SK-N-MC (cell line): ENCODE measurements around the gene ALOX5.
"Not testable (repeated sequence)": the region's sequence is repeated elsewhere in the genome, so short reads cannot be mapped to it uniquely, and the experiment has no call there.

Experiments
- DNase-seq: peaks from one replicate; pipeline ENCODE4 v3.0.0-alpha.2; 2011; ENCODE audit warnings: low read depth, low spot score
- H3K27ac ChIP-seq: fragments of 200-600 bp; sonication (generic); 2 replicates; pipeline ENCODE4 v1.5.1; 2016; ENCODE audit warnings: mixed run types
- H3K36me3 ChIP-seq: fragments of 200-600 bp; sonication (generic); 2 replicates; pipeline ENCODE4 v1.6.1; 2017; ENCODE audit warnings: antibody characterized with exemption, low read length, mixed read lengths; ENCODE audit not compliant: insufficient read depth
- H3K4me3 ChIP-seq: fragments of 200-600 bp; sonication (generic); 2 replicates; pipeline ENCODE4 v1.5.1; 2016
- H3K9ac ChIP-seq: fragments of 200-600 bp; sonication (generic); 2 replicates; pipeline ENCODE4 v1.8.0; 2017; ENCODE audit warnings: mixed run types, mixed read lengths; ENCODE audit not compliant: insufficient read length
- H3K9me3 ChIP-seq: fragments of 200-600 bp; sonication (generic); 2 replicates; pipeline ENCODE4 v1.6.1; 2017; ENCODE audit warnings: low read depth, mild to moderate bottlenecking, antibody characterized with exemption, low read length, moderate library complexity, mixed read lengths
- EZH2 ChIP-seq: fragments of 200-600 bp; sonication (generic); IDR thresholded peaks from one replicate; pipeline ENCODE4 v1.6.1; 2017; ENCODE audit warnings: antibody characterized with exemption
- FOXP2 ChIP-seq: optimal IDR thresholded peaks from 2 replicates; pipeline ENCODE3; 2011; ENCODE audit warnings: mild to moderate bottlenecking, moderate library complexity; ENCODE audit not compliant: insufficient read depth; ENCODE audit errors: extremely low read length, control extremely low read depth
- POLR2AphosphoS5 ChIP-seq: IDR thresholded peaks from 2 replicates; pipeline ENCODE4 v1.6.1; 2012; ENCODE audit warnings: mild to moderate bottlenecking, low read depth, low read length, borderline replicate concordance

ALOX5 gene

DNA sequence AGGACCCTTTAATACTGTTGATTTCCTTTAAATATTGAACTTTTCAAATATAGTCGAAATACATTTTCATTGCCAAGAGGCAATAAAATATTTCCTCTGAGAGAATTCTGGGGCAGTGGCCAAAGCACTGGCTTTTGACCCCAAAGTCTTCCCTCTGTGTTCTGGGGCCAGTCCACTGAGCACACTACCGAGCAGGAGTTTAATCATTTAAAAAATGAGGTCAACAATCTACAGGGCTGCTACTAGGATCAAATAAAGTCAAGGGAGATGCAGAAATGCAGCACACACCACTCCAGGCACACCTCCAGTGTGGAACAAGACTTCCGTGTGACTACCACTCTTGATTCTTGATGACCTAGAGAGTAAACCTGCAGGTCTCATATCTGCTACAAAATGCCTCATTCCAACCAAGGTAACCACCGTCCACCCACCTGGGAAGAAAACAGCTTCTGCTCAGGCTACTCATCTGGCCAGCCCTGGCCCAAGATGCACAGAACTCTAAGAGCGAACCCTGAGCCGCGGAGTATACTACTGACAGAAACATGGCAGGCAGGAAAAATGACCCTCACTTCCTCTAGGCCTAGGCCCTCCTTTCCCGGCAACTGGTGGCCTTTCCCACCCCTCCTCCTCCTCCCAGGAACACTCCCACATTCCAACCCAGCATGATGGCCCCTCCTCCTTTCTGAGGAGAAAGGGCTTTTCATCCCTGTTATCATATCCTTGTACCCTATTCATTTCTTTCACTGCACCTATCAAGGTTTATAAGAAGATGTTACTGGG is 97.7 kb downstream of the ALOX5 start:
- Histone ChIP-seq H3K9ac (no peak overlapping the region), H3K4me3 (no peak overlapping the region), H3K9me3 (no peaks in the 10 kb centered on the region), H3K36me3 (no peaks in the 10 kb centered on the region), H3K27ac (no peak overlapping the region)
- DNase-seq = no peak
- TF ChIP-seq POLR2AphosphoS5 (no peak), EZH2 (no peak), FOXP2 (no peak)

DNA sequence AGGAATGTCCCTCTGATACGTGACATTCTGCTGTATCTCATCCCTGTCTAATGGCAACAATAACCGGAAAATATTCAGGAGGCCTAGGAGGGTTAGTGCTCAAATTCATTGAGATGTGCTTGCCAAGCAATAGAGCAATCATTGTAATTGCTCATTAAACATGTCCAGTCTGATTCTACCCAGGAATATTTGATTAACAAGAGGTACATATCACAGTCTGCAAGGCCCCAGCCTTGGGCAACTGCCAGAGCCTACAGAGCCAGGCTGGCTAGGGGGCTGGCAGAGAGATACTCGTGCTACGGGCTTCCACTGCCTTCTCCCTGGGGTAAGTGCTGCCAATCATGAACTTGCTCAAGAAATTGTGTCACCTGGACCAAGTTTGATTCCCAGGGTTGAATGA is 99.1 kb downstream of the ALOX5 start:
- Histone ChIP-seq H3K4me3 (no peak overlapping the region), H3K9me3 (no peaks in the 10 kb centered on the region), H3K27ac (no peak overlapping the region), H3K36me3 (no peaks in the 10 kb centered on the region), H3K9ac (no peak overlapping the region)
- no peak for DNase-seq
- TF ChIP-seq EZH2 (no peak), POLR2AphosphoS5 (no peak), FOXP2 (no peak)

DNA sequence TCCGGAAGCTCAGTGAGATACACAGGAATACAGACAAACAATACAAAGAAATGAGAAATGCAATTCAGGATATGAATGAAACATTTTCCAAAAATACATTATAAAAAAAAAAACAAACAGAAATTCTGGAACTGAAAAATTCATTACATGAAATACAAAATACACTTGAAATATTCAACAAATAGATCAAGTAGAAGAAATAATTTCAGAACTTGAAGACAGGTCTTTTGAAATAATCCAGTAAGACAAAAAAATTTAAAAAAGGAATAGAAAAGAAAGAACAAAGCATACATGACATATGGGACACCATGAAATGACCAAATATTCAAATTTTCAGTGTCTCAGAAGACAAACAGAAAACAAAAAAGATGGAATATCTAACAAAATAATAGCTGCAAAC is 102.5 kb downstream of the ALOX5 start:
- Histone ChIP-seq H3K9me3 (no peaks in the 10 kb centered on the region), H3K36me3 (no peaks in the 10 kb centered on the region), H3K4me3 (no peak overlapping the region), H3K9ac (no peak overlapping the region), H3K27ac (no peak overlapping the region)
- no peak for DNase-seq
- TF ChIP-seq POLR2AphosphoS5 (no peak), FOXP2 (no peak), EZH2 (no peak)

DNA sequence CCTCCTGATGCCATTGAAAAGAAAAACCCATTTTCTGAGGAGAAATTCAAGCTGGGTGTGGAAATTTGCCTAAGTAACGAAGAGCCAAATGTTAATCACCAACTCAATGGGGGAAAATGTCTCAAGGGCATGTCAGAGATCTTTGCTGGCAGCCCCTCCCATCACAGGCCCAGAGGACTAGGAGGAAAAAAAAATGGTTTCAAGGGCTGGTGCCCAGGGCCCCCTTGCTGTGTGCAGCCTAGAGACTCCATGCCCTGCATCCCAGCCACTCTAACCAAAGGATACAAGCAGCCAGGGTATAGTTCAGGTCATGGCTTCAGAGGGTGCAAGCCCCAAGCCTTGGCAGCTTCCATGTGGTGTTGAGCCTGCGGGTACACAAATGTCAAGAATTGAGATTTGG is 106.3 kb downstream of the ALOX5 start:
- H3K9me3 ChIP-seq = no peaks in the 10 kb centered on the region
- TF ChIP-seq POLR2AphosphoS5 (no peak), FOXP2 (no peak), EZH2 (no peak)
- no peaks in the 10 kb centered on the region for H3K36me3 ChIP-seq
- H3K4me3 ChIP-seq = no peak overlapping the region
- no peak overlapping the region for H3K27ac ChIP-seq
- H3K9ac ChIP-seq = no peak overlapping the region
- no peak for DNase-seq

DNA sequence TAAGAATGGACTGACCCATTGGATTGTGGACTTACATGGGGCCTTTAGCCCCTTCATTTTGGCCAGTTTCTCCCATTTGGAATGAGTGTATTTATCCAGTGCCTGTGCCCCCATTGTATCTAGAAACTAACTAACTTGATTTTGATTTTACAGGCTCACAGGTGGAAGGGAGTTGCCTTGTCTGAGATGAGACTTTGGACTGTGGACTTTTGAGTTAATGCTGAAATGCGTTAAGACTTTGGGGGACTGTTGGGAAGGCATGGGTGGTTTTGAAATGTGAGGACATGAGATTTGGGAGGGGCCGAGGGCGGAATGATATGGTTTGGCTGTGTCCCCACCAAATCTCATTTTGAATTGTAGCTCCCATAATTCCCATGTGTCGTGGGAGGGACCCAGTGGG is 107.1 kb downstream of the ALOX5 start:
- not testable (repeated sequence) for H3K9me3 ChIP-seq, H3K27ac ChIP-seq, H3K9ac ChIP-seq, DNase-seq, H3K36me3 ChIP-seq, H3K4me3 ChIP-seq

DNA sequence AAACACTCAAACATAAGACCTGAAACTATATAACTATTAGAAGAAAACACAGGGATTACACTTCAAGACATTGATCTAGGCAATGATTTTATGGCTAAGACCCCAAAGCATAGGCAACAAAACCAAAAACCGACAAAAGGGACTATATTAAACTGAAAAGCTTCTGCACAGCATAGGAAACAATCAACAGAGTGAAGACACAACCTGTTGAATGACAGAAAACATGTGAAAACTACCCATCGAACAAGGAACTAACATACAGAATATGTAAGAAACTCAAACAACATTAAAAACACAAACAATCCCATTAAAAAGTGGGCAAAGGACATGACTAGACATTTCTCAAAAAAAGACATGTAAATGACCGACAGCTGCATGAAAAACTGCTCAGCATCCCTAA is 109.0 kb downstream of the ALOX5 start:
- Histone ChIP-seq H3K27ac (no peak overlapping the region), H3K9ac (no peak overlapping the region), H3K9me3 (no peaks in the 10 kb centered on the region), H3K36me3 (no peaks in the 10 kb centered on the region), H3K4me3 (no peak overlapping the region)
- DNase-seq = no peak
- TF ChIP-seq FOXP2 (no peak), EZH2 (no peak)

DNA sequence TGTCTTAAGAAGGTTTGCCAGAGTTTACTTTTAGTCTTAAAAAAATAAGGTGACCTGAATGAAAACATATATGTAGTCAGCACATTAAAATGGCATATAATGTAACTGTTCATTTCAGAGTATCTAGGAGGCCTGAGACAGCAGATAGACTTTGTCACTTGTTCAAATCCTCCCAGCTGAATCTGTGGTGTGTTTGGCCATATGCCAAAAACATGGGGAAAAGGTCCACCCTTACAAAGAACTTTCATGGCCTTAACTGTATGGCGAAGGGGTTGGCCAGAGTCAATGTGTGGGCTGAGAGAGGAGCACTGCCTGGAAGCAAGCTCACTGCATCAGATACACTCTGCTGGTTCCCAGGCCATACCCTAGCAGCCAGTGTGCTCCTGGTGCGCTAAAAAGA is 113.7 kb downstream of the ALOX5 start:
- H3K36me3 ChIP-seq = no peaks in the 10 kb centered on the region
- no peak for TF ChIP-seq FOXP2
- TF ChIP-seq POLR2AphosphoS5 = no peak
- no peak for TF ChIP-seq EZH2
- no peak for DNase-seq
- H3K9me3 ChIP-seq = no peaks in the 10 kb centered on the region
- no peak overlapping the region for H3K27ac ChIP-seq
- H3K4me3 ChIP-seq = no peak overlapping the region
- H3K9ac ChIP-seq = no peak overlapping the region

DNA sequence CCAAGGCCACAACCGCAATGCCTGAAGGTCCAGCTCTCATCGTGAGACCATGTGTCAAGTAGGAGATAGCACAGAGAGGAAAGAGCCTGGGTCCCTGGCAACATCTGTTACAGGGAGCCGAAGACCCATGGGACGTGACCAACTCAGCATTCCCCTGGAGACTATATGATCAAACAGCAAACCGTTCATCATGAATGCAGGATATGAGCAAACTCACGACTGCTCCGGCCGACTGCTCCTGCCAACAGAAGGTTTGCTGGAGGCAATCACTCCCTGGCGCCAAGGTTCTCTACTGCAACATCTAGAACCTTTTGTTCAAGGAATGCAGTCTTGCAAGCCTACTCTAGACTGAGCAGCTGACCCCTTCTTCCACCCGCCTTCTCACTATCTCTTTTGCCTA is 114.3 kb downstream of the ALOX5 start:
- H3K9ac ChIP-seq = no peak overlapping the region
- no peak for TF ChIP-seq FOXP2
- H3K9me3 ChIP-seq = no peaks in the 10 kb centered on the region
- H3K36me3 ChIP-seq = no peaks in the 10 kb centered on the region
- H3K27ac ChIP-seq = no peak overlapping the region
- no peak for DNase-seq
- H3K4me3 ChIP-seq = no peak overlapping the region

DNA sequence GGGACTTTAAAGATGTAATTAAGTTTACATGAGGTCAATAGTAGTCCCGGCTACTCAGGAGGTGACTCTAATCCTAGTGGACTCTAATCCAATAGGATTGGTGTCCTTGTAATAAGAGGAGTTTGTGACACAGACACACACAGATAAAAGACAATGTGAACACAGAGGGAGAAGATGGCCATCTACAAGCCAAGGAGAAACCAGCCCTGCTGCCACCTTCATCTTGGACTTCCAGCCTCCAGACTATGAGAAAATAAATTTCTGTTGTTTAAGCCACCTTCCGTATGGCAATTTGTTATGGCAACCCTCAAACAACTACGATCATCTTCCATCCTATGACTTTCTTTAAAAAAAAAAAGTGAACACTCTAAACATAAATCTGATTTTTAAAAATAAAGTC is 116.3 kb downstream of the ALOX5 start:
- Histone ChIP-seq H3K4me3 (no peak overlapping the region), H3K9me3 (no peaks in the 10 kb centered on the region), H3K9ac (no peak overlapping the region), H3K27ac (no peak overlapping the region), H3K36me3 (no peaks in the 10 kb centered on the region)
- TF ChIP-seq POLR2AphosphoS5 = no peak
- no peak for TF ChIP-seq FOXP2
- TF ChIP-seq EZH2 = no peak
- DNase-seq = no peak

DNA sequence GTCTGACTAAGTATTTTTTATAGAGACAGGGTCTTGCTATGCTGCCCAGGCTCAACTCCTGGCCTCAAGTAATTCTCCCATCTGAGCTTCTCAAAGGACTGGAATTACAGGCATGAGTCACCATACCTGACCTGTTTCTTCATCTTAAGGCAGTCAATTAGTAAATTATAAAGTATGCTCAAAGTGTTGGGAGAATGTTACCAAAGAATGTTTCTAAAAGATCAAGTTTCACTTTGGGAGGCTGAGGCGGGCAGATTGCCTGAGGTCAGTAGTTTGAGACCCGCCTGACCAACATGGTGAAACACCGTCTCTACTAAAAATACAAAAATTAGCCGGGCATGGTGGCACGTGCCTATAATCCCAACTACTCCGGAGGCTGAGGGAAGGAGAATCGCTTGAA is 117.0 kb downstream of the ALOX5 start:
- H3K36me3 ChIP-seq = no peaks in the 10 kb centered on the region
- no peak overlapping the region for H3K9ac ChIP-seq
- no peak overlapping the region for H3K4me3 ChIP-seq
- no peaks in the 10 kb centered on the region for H3K9me3 ChIP-seq
- DNase-seq = no peak
- H3K27ac ChIP-seq = no peak overlapping the region
- TF ChIP-seq FOXP2 (no peak), EZH2 (no peak), POLR2AphosphoS5 (no peak)
